Aorta (tissue), 5 donors: ENCODE data around the gene SYNJ2. TPM values are rescaled to one million over a fixed set of nuclear protein-coding genes. Genes with fewer than 3 reads are reported as not detected.

Source experiments
- ATAC-seq: fragments of 200-7000 bp; cut with Tn5 transposase; one replicate; pipeline ENCODE4 v1.9.1; 2022; ENCODE audit warnings: moderate library complexity; ENCODE audit not compliant: low FRiP score
- DNase-seq, 2 donors: peaks; one replicate each; pipeline ENCODE4 v3.0.0-alpha.2; 2020
- H3K27ac ChIP-seq, 2 donors: one replicate each; pipeline ENCODE4 v1.5.1; 2013; ENCODE audit warnings: low read length in 2 of 2, mild to moderate bottlenecking in 2 of 2, moderate library complexity in 2 of 2, control low read depth in 1 of 2, inconsistent platforms in 1 of 2, low read depth in 1 of 2
- H3K27me3 ChIP-seq, 2 donors: one replicate each; pipeline ENCODE4 v1.6.1; 2013; ENCODE audit warnings: control low read depth in 1 of 2, low read length in 1 of 2, mild to moderate bottlenecking in 1 of 2, moderate library complexity in 1 of 2; ENCODE audit not compliant: insufficient read depth in 2 of 2, control insufficient read depth in 1 of 2
- H3K36me3 ChIP-seq, 2 donors: one replicate each; pipeline ENCODE4 v1.6.1; 2013; ENCODE audit warnings: control low read depth in 1 of 2, low read length in 1 of 2, mild to moderate bottlenecking in 1 of 2; ENCODE audit not compliant: insufficient read depth in 2 of 2, control insufficient read depth in 1 of 2
- H3K4me1 ChIP-seq, 2 donors: one replicate each; pipeline ENCODE4 v1.6.1; 2013; ENCODE audit warnings: low read length in 2 of 2, control low read depth in 1 of 2, mild to moderate bottlenecking in 1 of 2, moderate library complexity in 1 of 2; ENCODE audit not compliant: insufficient read depth in 2 of 2, control insufficient read depth in 1 of 2
- H3K4me3 ChIP-seq, 2 donors: one replicate each; pipeline ENCODE4 v1.5.1; 2013; ENCODE audit warnings: low read length in 2 of 2, control low read depth in 1 of 2, mild to moderate bottlenecking in 1 of 2
- H3K9me3 ChIP-seq: one replicate; pipeline ENCODE4 v1.6.1; 2013; ENCODE audit warnings: mild to moderate bottlenecking, low read length; ENCODE audit not compliant: control insufficient read depth
- WGBS, 2 donors: extraction: QIAGEN DNeasy Blood & Tissue Kit; methylation state at CpG; one replicate each; pipeline ENCODE4 v1.1.7; 2013; 5-methylcytosine and 5-hydroxymethylcytosine counted together
- intact Hi-C, 2 donors: fragments of 100-400 bp; cut with DNase I; formaldehyde crosslinking; loops; one replicate each; pipeline versions ENCODE4 v1.14.2 to v1.15.0; 2022
- polyA plus RNA-seq, 2 donors: library from polyadenylated mRNA; stranded (reverse); fragments of 200-250 nt; gene quantifications; one replicate each; pipeline ENCODE4 v1.2.3, GENCODE V29; 2013
- total RNA-seq, 2 donors: library from RNA; stranded (reverse); fragmentation: NEBNext Ultra II Directional; extraction: Animal tissue kit (Norgen Biotek cat#: 25700); gene quantifications; one replicate each; pipeline ENCODE4 v1.2.1, GENCODE V29; 2021
- donor health status: healthy with polysubstance abuse.
- donor health status: Bipolar disorder and iron deficiency.
- donor health status: DM: no; HTN: no; CAD: no.
- donor health status: DM: no; HTN: no; CAD: no.
- donor health status: DM: yes; HTN: yes; CAD: no.

Gene SYNJ2
- total and polyA plus RNA-seq, 4 donors = 8.6 to 38.7 (median 22.4) TPM

DNA sequence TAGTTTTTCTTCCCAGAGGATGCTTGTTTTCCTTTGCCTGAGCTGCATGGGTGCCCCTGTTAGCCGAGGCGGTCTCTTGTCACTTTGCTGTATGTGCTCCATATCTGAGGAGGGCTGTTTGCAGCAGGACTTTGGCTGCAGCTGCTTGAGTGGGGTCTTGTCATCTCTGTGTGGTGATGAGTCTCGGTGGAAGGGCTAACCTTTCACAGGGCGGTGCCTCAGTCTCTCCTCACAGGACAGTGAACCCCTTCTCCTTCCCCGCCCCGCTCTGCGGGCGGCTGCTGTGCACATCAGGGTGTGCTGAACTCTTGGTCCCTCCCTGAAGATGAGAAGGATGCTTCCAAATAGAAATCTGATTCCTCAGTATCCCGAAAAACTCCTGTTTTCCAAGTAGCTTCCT is 75.1 kb downstream of the SYNJ2 start:
- intact Hi-C loops = no loop called here
- Histone ChIP-seq H3K4me1 (no peaks in the 10 kb centered on the region), H3K27ac (no peak overlapping the region), H3K4me3 (no peak overlapping the region), H3K36me3 (peaks cover 0 to 2% of the 10 kb centered on the region in 2 donors), H3K27me3 (no peaks in the 10 kb centered on the region), H3K9me3 (no peaks in the 10 kb centered on the region)
- DNase-seq (no peak), ATAC-seq (no peak)
- 94 to 96% methylated on average over 9 of the region's 9 CpGs for WGBS, 2 donors

DNA sequence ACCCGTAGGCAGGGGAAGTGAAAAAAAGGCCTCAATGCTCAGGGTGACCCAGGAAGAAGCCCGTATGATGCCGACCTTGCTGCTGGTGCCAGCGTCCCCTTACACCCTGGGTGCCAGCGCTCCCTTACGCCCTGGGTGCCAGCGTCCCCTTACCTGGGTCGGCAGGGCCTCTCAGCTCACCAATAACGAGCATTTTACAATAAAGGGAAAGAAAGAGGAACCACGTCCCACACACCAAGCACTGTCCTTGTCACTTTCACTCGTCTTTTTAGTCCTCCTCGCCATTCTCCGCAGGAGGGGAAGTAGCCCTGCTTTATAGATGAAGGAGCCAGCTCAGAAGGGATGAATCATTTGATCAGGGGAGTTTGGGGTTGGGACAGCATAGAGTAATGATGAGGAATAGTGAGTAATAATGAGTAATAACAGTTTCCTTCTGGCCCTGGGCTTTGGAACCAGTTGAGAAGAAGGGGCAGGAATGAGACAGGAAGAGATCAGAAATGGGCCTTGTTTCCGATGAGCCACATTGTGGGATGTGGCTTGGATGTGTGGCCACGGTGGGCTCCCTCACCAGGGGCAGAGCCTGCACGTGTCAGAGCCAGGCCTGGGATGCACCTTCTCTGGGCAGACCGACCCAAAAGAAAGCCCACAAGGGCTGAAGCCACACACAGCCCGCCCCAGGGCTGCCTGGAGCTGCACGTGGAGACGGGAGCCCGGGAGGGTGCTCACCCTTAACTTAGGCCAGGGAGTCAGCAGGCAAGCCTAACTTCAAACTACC is 75.7 kb downstream of the SYNJ2 start:
- Histone ChIP-seq H3K9me3 (no peaks in the 10 kb centered on the region), H3K27me3 (no peaks in the 10 kb centered on the region), H3K36me3 (peaks cover 0 to 2% of the 10 kb centered on the region in 2 donors), H3K4me1 (no peaks in the 10 kb centered on the region), H3K4me3 (no peak overlapping the region), H3K27ac (peak overlapping the region in 1 of 2 donors; percentile 46)
- ATAC-seq = no peak
- WGBS, 2 donors = 84 to 87% methylated on average over 21 of the region's 21 CpGs
- DNase-seq = no peak
- intact Hi-C loops = no loop called here

DNA sequence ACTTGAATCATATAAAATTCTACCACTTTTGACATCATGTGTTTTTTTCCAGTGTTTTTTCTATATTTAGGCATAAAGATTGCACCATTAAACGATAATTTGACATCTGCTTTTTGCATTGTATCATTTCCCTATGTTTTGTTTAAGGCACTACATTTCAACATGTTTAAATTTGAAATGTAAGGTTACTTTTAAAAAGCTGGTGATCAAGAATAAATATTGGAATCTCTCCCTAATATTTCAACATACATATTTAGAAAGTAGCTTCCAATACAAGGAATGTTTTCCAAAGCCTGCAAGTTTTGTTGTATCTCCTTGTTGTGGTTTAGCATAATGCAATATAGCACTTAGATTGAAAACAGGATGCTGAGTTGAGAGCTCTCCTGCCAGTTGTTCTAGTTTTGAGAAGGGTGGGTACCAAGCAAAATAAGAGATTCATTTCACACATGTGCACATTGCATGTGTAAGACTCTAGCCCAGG is 76.5 kb downstream of the SYNJ2 start:
- Histone ChIP-seq H3K4me1 (no peaks in the 10 kb centered on the region), H3K27ac (no peak overlapping the region), H3K36me3 (peaks cover 0 to 2% of the 10 kb centered on the region in 2 donors), H3K27me3 (no peaks in the 10 kb centered on the region), H3K9me3 (no peaks in the 10 kb centered on the region), H3K4me3 (no peak overlapping the region)
- DNase-seq (no peak), ATAC-seq (no peak)
- intact Hi-C loops = no loop called here
- 40 to 47% methylated on average over 1 of the region's 1 CpG for WGBS, 2 donors

DNA sequence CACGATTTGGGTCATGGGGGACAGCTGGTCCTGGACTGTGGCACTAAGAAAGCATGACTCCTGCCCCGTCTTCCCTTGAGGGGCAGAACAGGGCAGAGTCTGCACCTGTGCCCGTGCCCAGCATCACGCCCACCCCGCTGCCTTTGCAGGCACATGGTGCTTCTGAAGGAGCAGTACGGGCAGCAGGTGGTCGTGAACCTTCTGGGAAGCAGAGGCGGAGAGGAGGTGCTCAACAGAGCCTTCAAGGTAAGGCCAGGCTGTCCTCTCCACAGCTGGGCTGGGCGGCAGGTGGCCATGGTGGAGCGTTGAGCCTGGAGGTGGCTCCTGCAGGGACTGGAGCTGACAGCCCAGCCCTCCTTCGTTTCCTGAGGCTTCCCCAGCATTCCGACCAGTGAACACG is 77.4 kb downstream of the SYNJ2 start:
- ATAC-seq = no peak
- WGBS, 2 donors = 87 to 92% methylated on average over 13 of the region's 13 CpGs
- no peaks in the 10 kb centered on the region for H3K9me3 ChIP-seq
- H3K27ac ChIP-seq = peak overlapping the region in 1 of 2 donors; percentile 29
- peak in 1 of 2 donors; percentile 66 for DNase-seq
- no peak overlapping the region for H3K4me3 ChIP-seq
- intact Hi-C loops = no loop called here
- peaks cover 0 to 2% of the 10 kb centered on the region in 2 donors for H3K36me3 ChIP-seq
- H3K27me3 ChIP-seq = no peaks in the 10 kb centered on the region
- no peaks in the 10 kb centered on the region for H3K4me1 ChIP-seq

DNA sequence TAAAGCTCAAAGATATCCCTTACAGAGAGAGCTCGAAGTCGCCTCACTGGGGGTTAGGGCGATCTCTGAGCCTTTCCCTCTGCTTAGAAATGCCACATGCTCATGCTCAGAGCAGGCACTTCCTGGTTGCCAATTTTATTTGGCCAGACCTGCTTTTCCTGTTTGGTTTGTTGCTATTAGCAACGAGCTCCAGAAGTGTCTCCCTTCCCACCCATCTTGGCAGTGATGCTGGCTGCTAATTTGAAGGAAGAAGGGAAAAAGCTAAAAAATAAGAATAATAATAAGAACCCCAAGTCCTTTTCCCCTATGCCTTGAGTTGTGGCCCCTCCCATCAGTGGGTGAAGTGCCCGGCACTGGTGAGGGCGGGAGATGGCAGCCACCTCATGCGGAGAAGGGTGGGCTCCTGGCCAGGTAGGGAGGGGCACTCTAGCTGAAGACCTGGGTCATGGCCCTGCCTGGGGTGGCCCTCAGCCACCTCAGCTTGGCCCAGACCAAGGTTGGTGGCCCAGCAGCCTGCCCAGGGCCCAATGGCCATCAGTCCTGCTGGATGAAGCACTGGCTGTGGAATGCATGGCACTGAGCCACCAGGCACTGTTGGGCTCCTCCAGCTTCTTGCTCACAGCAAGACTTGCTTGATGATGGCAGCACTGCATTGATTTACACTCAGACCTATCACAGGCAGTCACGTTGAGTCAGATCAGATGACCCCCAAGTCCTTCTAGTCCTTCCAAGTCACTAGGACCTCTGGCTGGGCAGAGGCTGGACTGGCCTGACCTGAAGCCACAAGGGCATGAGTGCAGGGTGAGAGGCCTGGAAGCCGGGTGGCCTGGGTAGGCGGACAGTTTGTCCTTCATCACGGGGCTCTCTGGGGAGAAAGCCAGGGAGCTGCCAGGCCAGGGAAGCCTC is 79.0 kb downstream of the SYNJ2 start:
- H3K4me1 ChIP-seq = no peaks in the 10 kb centered on the region
- DNase-seq = peak; percentile 97 to 98

DNA sequence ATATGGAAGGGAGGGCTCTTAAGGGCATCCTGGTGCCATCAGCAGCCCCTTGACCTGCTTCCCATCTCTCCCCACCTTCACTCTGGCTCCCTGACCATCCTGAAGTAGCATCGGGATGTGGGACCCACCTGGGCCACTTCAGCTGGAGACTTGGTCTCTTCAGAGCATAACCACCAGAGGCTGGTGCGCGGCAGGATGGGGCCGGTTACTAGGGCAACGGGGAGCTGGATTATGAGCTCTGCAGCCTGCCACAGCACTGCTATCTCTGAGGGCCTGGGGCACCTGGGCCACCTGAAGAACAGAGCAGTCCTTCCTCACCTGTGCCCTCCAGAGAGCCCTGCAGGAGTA is 79.7 kb downstream of the SYNJ2 start:
- H3K4me1 ChIP-seq = no peaks in the 10 kb centered on the region
- WGBS, 2 donors = 71 to 78% methylated on average over 5 of the region's 5 CpGs
- no peak overlapping the region for H3K4me3 ChIP-seq
- DNase-seq (peak in 1 of 2 donors; percentile 74), ATAC-seq (no peak)
- intact Hi-C loops = loop anchor here (2.0 to 10.0 kb wide), 2 partner anchors 19 to 297 kb away; no protein-coding TSS in a partner anchor
- no peaks in the 10 kb centered on the region for H3K9me3 ChIP-seq
- H3K27ac ChIP-seq = peak overlapping the region in 1 of 2 donors; percentile 76
- H3K36me3 ChIP-seq = peaks cover 2 to 6% of the 10 kb centered on the region in 2 donors
- no peaks in the 10 kb centered on the region for H3K27me3 ChIP-seq

More for the DNA sequence above, 79.0 kb downstream of the SYNJ2 start:
- Histone ChIP-seq H3K36me3 (peaks cover 0 to 5% of the 10 kb centered on the region in 2 donors), H3K9me3 (no peaks in the 10 kb centered on the region), H3K27me3 (no peaks in the 10 kb centered on the region), H3K4me3 (no peak overlapping the region), H3K27ac (peak overlapping the region; percentile 73 to 99)
- intact Hi-C loops = loop anchor here (2.0 to 10.0 kb wide), 2 partner anchors 18 to 296 kb away; no protein-coding TSS in a partner anchor
- 2 to 9% methylated on average over 11 of the region's 11 CpGs for WGBS, 2 donors
- ATAC-seq = peak; percentile 89

DNA sequence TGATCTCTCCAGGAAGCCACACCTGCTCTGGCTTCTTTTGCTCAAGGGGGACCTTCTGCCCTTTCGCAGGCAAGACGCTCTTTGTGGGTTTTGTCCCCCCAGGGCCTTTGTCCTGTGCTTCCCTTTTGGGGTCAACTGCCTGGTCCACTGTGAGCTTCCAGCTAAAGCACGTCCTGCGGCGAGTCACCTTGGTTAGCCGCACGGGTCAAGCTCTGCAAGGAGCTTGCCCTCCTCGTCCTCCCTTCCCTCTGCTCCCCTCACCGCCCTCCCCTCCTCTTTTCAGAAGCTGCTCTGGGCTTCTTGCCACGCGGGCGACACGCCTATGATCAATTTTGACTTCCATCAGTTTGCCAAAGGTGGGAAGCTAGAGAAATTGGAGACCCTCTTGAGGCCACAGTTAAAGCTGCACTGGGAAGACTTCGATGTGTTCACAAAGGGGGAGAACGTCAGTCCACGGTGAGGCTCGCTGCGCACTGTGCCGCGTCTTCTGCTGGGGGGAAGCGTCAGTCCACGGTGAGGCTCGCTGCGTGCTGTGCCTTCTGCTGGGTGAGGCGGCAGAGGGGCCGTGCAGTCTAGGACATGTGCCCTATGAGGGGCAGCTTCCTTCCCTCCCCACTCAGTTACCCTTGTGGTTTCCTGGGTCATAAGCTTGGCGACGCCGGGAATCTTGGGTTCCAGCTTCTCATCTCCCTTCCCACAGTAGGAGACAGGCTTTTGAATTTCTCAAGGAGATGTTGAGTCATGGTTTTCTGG is 80.2 kb downstream of the SYNJ2 start:
- 95 to 96% methylated on average over 29 of the region's 29 CpGs for WGBS, 2 donors
- ATAC-seq (no peak), DNase-seq (peak in 1 of 2 donors; percentile 68)
- peak overlapping the region in 1 of 2 donors; percentile 76 for H3K27ac ChIP-seq
- intact Hi-C loops = loop anchor here (2.0 to 10.0 kb wide), 2 partner anchors 19 to 297 kb away; no protein-coding TSS in a partner anchor
- H3K36me3 ChIP-seq = peaks cover 4 to 8% of the 10 kb centered on the region in 2 donors
- H3K9me3 ChIP-seq = no peaks in the 10 kb centered on the region
- no peaks in the 10 kb centered on the region for H3K27me3 ChIP-seq
- no peak overlapping the region for H3K4me3 ChIP-seq
- H3K4me1 ChIP-seq = no peaks in the 10 kb centered on the region

DNA sequence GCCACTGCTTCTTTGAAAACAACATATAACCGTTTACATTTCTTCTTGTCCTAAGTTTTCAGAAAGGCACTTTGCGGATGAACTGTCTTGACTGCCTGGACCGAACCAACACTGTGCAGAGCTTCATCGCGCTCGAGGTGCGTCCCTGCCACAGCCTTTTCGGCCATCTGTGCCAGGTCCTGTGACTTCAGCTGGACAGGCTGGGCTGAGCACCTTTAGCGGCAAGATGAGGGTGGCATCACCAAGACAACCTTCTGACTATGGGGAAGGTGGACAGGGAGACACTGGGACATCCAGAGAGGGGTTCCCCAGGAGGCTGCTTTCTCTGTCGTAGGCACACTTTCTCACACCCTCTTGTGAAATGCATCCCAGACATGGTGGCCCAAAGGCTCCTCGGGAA is 82.1 kb downstream of the SYNJ2 start:
- no peaks in the 10 kb centered on the region for H3K4me1 ChIP-seq
- no peak overlapping the region for H3K4me3 ChIP-seq
- H3K36me3 ChIP-seq = peaks cover 4 to 8% of the 10 kb centered on the region in 2 donors
- H3K27me3 ChIP-seq = no peaks in the 10 kb centered on the region
- 95 to 97% methylated on average over 11 of the region's 11 CpGs for WGBS, 2 donors
- intact Hi-C loops = loop anchor here (10.0 kb wide), 1 partner anchor 299 kb away; no protein-coding TSS in a partner anchor
- H3K9me3 ChIP-seq = no peaks in the 10 kb centered on the region
- ATAC-seq = no peak
- no peak overlapping the region for H3K27ac ChIP-seq
- DNase-seq = peak in 1 of 2 donors; percentile 54
